Measurements from ENCODE around the gene SPRR2G.
"Not testable (repeated sequence)": the region's sequence is repeated elsewhere in the genome, so short reads cannot be mapped to it uniquely, and the experiment has no call there.

Gene SPRR2G

GRCh38 chr1:153150846-153151245 lies at the start of gene SPRR2G:
TSS of gene SPRR2G (minus strand) at chr1:153150890. CDS start at chr1:153150110, 780 bp downstream.
- DNase-seq (ENCODE audit: low spot score): no peak

GRCh38 chr1:153195216-153195615 lies 44.5 kb upstream of the SPRR2G start:
- no peak for DNase-seq (ENCODE audit: low spot score)

GRCh38 chr1:153194331-153195050 lies 43.8 kb upstream of the SPRR2G start:
- DNase-seq (ENCODE audit: low spot score): no peak

- DNase-seq (ENCODE audit: low spot score): no peak
Observed at GRCh38 chr1:153192697-153193096, 42.0 kb upstream of the SPRR2G start.

- DNase-seq (ENCODE audit: low spot score): no peak
Observed at GRCh38 chr1:153190373-153190772, 39.7 kb upstream of the SPRR2G start.

- DNase-seq (ENCODE audit: low spot score): not testable (repeated sequence)
Observed at GRCh38 chr1:153188301-153188700, 37.6 kb upstream of the SPRR2G start.

GRCh38 chr1:153180556-153180955 lies 29.9 kb upstream of the SPRR2G start:
- no peak for DNase-seq (ENCODE audit: low spot score)

- DNase-seq (ENCODE audit: low spot score): no peak
Observed at GRCh38 chr1:153178922-153179321, 28.2 kb upstream of the SPRR2G start.

GRCh38 chr1:153174624-153175023 lies 23.9 kb upstream of the SPRR2G start:
- DNase-seq (ENCODE audit: low spot score): no peak

GRCh38 chr1:153168686-153169085 lies 18.0 kb upstream of the SPRR2G start:
- DNase-seq (ENCODE audit: low spot score): no peak

GRCh38 chr1:153155541-153155940 lies 4.9 kb upstream of the SPRR2G start:
- DNase-seq (ENCODE audit: low spot score): no peak

GRCh38 chr1:153152481-153152880 lies 1.8 kb upstream of the SPRR2G start:
- no peak for DNase-seq (ENCODE audit: low spot score)

GRCh38 chr1:153141377-153141776 lies 9.3 kb downstream of the SPRR2G start:
- no peak for DNase-seq (ENCODE audit: low spot score)

- no peak for DNase-seq (ENCODE audit: low spot score)
Observed at GRCh38 chr1:153140484-153140883, 10.2 kb downstream of the SPRR2G start.

GRCh38 chr1:153133743-153134142 lies 16.9 kb downstream of the SPRR2G start:
- no peak for DNase-seq (ENCODE audit: low spot score)

- DNase-seq (ENCODE audit: low spot score): no peak
Observed at GRCh38 chr1:153133267-153133666, 17.4 kb downstream of the SPRR2G start.

GRCh38 chr1:153128688-153129087 lies 22.0 kb downstream of the SPRR2G start:
- not testable (repeated sequence) for DNase-seq (ENCODE audit: low spot score)

- DNase-seq (ENCODE audit: low spot score): no peak
Observed at GRCh38 chr1:153127296-153127695, 23.4 kb downstream of the SPRR2G start.

- DNase-seq (ENCODE audit: low spot score): no peak
Observed at GRCh38 chr1:153125536-153125935, 25.2 kb downstream of the SPRR2G start.

- not testable (repeated sequence) for DNase-seq (ENCODE audit: low spot score)
Observed at GRCh38 chr1:153123793-153124192, 26.9 kb downstream of the SPRR2G start.

- no peak for DNase-seq (ENCODE audit: low spot score)
Observed at GRCh38 chr1:153122831-153123421, 27.8 kb downstream of the SPRR2G start.

GRCh38 chr1:153120945-153121344 lies 29.7 kb downstream of the SPRR2G start:
- no peak for DNase-seq (ENCODE audit: low spot score)

- DNase-seq (ENCODE audit: low spot score): no peak
Observed at GRCh38 chr1:153119491-153119971, 31.2 kb downstream of the SPRR2G start.

- DNase-seq (ENCODE audit: low spot score): not testable (repeated sequence)
Observed at GRCh38 chr1:153115264-153115663, 35.4 kb downstream of the SPRR2G start.
